Panc1 (cell line): Measurements from ENCODE around the gene ZRANB1. TPM values are rescaled to one million over a fixed set of nuclear protein-coding genes. Genes with fewer than 3 reads are reported as not detected.

Experiments
- ATAC-seq: fragments of 200-7000 bp; cut with Tn5 transposase; 2 replicates; pipeline ENCODE4 v1.9.1; 2020; ENCODE audit warnings: mild to moderate bottlenecking, moderate library complexity
- BruUV-seq: library from RNA; stranded (reverse); fragments of 400-500 nt; replicated peaks from 2 replicates; lab custom pipeline; 2021; lab: Mats Ljungman, UMichigan
- CTCF ChIA-PET: fragments of 300-600 bp; sonication (Branson Sonifier 250); formaldehyde crosslinking; loops from one replicate; lab custom pipeline; 2022; ENCODE audit warnings: antibody characterized with exemption; lab: Charles Lee
- POLR2A ChIA-PET: fragments of 300-600 bp; sonication (Branson Sonifier 250); formaldehyde crosslinking; loops from one replicate; lab custom pipeline; 2022; ENCODE audit warnings: antibody characterized with exemption; lab: Charles Lee
- DNase-seq: peaks from one replicate; pipeline ENCODE4 v3.0.0-alpha.2; 2010; ENCODE audit warnings: low read depth, low spot score
- H3K27ac ChIP-seq: 2 replicates; pipeline ENCODE4 v1.5.1; 2011; ENCODE audit warnings: mild to moderate bottlenecking, low read length, inconsistent platforms
- H3K27me3 ChIP-seq: fragments of 200-500 bp; sonication (Bioruptor generic); 2 replicates; pipeline ENCODE4 v1.6.0; 2014; ENCODE audit warnings: low read length, inconsistent platforms; ENCODE audit not compliant: control insufficient read depth, insufficient read depth
- H3K36me3 ChIP-seq: fragments of 200-500 bp; sonication (Bioruptor generic); 2 replicates; pipeline ENCODE4 v1.5.1; 2014; ENCODE audit warnings: inconsistent platforms, mild to moderate bottlenecking, low read length, moderate library complexity; ENCODE audit not compliant: control insufficient read depth, insufficient read depth
- H3K4me1 ChIP-seq: 2 replicates; pipeline ENCODE4 v1.5.1; 2011; ENCODE audit warnings: inconsistent platforms, mild to moderate bottlenecking, low read length, moderate library complexity; ENCODE audit not compliant: control insufficient read depth, insufficient read depth
- H3K4me3 ChIP-seq, 2 experiments: 2 replicates each; pipeline ENCODE4 v1.5.1; 2011 to 2012; ENCODE audit warnings: low read depth in 2 of 2, low read length in 2 of 2, mild to moderate bottlenecking in 2 of 2, inconsistent platforms in 1 of 2, moderate library complexity in 1 of 2
- H3K9me3 ChIP-seq: fragments of 200-500 bp; sonication (Bioruptor generic); 2 replicates; pipeline ENCODE4 v1.5.1; 2014; ENCODE audit warnings: low read depth, mild to moderate bottlenecking, inconsistent platforms, low read length, moderate library complexity; ENCODE audit not compliant: control insufficient read depth, insufficient read depth
- POLR2AphosphoS5 ChIP-seq: IDR thresholded peaks from 2 replicates; pipeline ENCODE4 v1.6.1; 2012; ENCODE audit warnings: mild to moderate bottlenecking, low read depth, low read length, moderate library complexity
- SIN3A ChIP-seq: IDR thresholded peaks from 2 replicates; pipeline ENCODE4 v1.6.1; 2012; ENCODE audit warnings: low read depth, mild to moderate bottlenecking, low read length, moderate library complexity, borderline replicate concordance; ENCODE audit not compliant: insufficient read depth
- TCF7L2 ChIP-seq: IDR thresholded peaks from 2 replicates; pipeline ENCODE4 v1.6.1; 2011; ENCODE audit warnings: mild to moderate bottlenecking, low read depth, low read length, inconsistent platforms
- in situ Hi-C: cut with HindIII; loops from 2 replicates; pipeline ENCODE4 v1.10.0; 2016; ENCODE audit warnings: low sequenced_read_pairs, low pct_unique_long_range_greater_than_20kb
- intact Hi-C: fragments of 100-400 bp; cut with micrococcal nuclease; formaldehyde crosslinking; loops from one replicate; pipeline ENCODE4 v1.10.0; 2022; ENCODE audit not compliant: unreplicated experiment
- total RNA-seq: library from RNA; stranded (reverse); gene quantifications from one replicate; pipeline ENCODE4 v1.2.1, GENCODE V29; 2021; ENCODE audit not compliant: unreplicated experiment
- TF ChIP-seq, protein P1 (sequence below): fragments of 450-650 bp; IDR thresholded peaks from 2 replicates; pipeline ENCODE4 v1.5.1; 2017; ENCODE audit warnings: mild to moderate bottlenecking
- TF ChIP-seq, protein P2 (sequence below), 2 experiments: IDR thresholded peaks; 2 replicates each; pipeline ENCODE4 v1.6.1; 2011 to 2012; ENCODE audit warnings: low read depth in 2 of 2, control low read depth in 1 of 2, low read length in 1 of 2, mild to moderate bottlenecking in 1 of 2, moderate library complexity in 1 of 2; ENCODE audit not compliant: insufficient read depth in 1 of 2

Gene ZRANB1
- total RNA-seq, 1 experiment from 2014 or later = 23.2 TPM

DNA sequence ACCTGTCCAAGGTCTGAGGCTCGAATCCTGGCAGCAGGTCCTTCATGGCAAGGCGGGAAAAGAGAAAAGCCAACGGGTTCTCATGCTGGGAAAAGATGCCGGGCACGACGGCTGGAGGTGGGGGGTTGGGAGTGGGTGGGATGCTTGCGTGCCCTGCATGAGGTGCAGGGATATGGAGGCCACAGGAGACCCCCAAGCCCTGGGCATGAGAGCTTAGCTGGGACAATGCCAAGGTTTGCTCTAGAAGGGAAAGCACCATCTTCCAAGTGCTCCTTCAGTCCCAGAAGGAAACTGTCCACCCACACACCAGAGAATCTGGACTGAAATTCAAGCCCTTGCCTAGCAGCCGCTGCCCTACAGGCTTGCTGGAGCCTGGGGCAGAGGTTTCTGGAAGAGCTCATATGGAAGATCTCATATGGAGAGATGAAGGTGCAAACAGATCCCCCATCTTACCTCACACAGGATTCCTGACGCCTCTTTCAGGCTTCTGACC is 64.3 kb downstream of the ZRANB1 start:
- Histone ChIP-seq H3K27ac (no peak overlapping the region), H3K4me3 (no peak overlapping the region), H3K27me3 (no peaks in the 10 kb centered on the region), H3K36me3 (no peaks in the 10 kb centered on the region; the same call in 1 of the 2 replicates), H3K9me3 (no peaks in the 10 kb centered on the region), H3K4me1 (no peaks in the 10 kb centered on the region)
- in situ Hi-C loops = no loop called here
- no TSS peak for BruUV-seq
- ChIA-PET CTCF (no interaction called here), POLR2A (no interaction called here)
- DNase-seq = no peak
- ATAC-seq = no peak
- intact Hi-C loops = no loop called here
- TF ChIP-seq TCF7L2 = no peak
- TF ChIP-seq SIN3A = no peak
- no peak for TF ChIP-seq POLR2AphosphoS5
- TF ChIP-seq, protein P1, sequence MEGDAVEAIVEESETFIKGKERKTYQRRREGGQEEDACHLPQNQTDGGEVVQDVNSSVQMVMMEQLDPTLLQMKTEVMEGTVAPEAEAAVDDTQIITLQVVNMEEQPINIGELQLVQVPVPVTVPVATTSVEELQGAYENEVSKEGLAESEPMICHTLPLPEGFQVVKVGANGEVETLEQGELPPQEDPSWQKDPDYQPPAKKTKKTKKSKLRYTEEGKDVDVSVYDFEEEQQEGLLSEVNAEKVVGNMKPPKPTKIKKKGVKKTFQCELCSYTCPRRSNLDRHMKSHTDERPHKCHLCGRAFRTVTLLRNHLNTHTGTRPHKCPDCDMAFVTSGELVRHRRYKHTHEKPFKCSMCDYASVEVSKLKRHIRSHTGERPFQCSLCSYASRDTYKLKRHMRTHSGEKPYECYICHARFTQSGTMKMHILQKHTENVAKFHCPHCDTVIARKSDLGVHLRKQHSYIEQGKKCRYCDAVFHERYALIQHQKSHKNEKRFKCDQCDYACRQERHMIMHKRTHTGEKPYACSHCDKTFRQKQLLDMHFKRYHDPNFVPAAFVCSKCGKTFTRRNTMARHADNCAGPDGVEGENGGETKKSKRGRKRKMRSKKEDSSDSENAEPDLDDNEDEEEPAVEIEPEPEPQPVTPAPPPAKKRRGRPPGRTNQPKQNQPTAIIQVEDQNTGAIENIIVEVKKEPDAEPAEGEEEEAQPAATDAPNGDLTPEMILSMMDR = no peak
- TF ChIP-seq, protein P2, sequence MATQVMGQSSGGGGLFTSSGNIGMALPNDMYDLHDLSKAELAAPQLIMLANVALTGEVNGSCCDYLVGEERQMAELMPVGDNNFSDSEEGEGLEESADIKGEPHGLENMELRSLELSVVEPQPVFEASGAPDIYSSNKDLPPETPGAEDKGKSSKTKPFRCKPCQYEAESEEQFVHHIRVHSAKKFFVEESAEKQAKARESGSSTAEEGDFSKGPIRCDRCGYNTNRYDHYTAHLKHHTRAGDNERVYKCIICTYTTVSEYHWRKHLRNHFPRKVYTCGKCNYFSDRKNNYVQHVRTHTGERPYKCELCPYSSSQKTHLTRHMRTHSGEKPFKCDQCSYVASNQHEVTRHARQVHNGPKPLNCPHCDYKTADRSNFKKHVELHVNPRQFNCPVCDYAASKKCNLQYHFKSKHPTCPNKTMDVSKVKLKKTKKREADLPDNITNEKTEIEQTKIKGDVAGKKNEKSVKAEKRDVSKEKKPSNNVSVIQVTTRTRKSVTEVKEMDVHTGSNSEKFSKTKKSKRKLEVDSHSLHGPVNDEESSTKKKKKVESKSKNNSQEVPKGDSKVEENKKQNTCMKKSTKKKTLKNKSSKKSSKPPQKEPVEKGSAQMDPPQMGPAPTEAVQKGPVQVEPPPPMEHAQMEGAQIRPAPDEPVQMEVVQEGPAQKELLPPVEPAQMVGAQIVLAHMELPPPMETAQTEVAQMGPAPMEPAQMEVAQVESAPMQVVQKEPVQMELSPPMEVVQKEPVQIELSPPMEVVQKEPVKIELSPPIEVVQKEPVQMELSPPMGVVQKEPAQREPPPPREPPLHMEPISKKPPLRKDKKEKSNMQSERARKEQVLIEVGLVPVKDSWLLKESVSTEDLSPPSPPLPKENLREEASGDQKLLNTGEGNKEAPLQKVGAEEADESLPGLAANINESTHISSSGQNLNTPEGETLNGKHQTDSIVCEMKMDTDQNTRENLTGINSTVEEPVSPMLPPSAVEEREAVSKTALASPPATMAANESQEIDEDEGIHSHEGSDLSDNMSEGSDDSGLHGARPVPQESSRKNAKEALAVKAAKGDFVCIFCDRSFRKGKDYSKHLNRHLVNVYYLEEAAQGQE (IDR thresholded peaks at IDR 0.05; ENCODE audit: insufficient read depth in 1 of 2, low read depth in 2 of 2, low read length in 1 of 2) = no peak

DNA sequence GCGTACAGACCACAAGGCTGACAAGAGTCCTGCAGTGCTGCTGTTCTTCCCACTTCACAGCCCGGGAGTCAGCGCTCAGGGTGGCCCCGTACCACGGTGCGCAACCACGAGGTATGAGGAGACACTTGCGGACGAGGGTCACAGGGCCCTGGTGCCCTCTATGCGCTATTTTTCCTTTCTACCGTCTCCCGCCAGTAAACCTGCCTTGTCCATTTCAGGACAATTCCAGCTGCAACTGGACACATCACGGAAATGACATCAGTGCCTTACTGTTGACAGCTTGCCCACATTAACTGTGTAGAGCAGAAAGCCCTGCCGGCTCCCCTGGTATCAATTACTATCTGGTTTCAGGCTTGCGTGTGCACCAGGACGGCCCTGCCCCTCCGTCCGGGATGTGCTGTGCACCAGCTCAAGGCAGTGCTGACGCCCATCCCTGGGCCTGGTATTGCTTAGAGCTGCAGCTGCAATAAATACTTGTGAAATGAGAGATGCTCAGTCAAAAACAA is 65.1 kb downstream of the ZRANB1 start:
- no peak for ATAC-seq
- intact Hi-C loops (no loop called here), in situ Hi-C loops (no loop called here)
- Histone ChIP-seq H3K4me1 (no peaks in the 10 kb centered on the region), H3K4me3 (no peak overlapping the region), H3K27ac (no peak overlapping the region), H3K9me3 (no peaks in the 10 kb centered on the region), H3K27me3 (no peaks in the 10 kb centered on the region), H3K36me3 (no peaks in the 10 kb centered on the region; the same call in none of the 2 replicates)
- POLR2A ChIA-PET = no interaction called here
- CTCF ChIA-PET = no interaction called here
- no peak for TF ChIP-seq SIN3A
- TF ChIP-seq TCF7L2 = no peak
- TF ChIP-seq, protein P1 = no peak
- TF ChIP-seq, protein P2 (IDR thresholded peaks at IDR 0.05; ENCODE audit: insufficient read depth in 1 of 2, low read depth in 2 of 2, low read length in 1 of 2) = no peak
- no peak for TF ChIP-seq POLR2AphosphoS5
- no peak for DNase-seq
- BruUV-seq = no TSS peak
